PC-3 (cell line): ENCODE data around the gene PLXNA2. TPM values are rescaled to one million over a fixed set of nuclear protein-coding genes. Genes with fewer than 3 reads are reported as not detected.

Experiments used
- ATAC-seq: fragments of 200-7000 bp; cut with Tn5 transposase; 2 replicates; pipeline ENCODE4 v1.9.1; 2020; ENCODE audit warnings: mild to moderate bottlenecking, moderate library complexity
- BruUV-seq: library from RNA; stranded (reverse); fragments of 400-500 nt; replicated peaks from 2 replicates; lab custom pipeline; 2021; lab: Mats Ljungman, UMichigan
- CTCF ChIA-PET: fragments of 300-600 bp; sonication (Branson Sonifier 250); formaldehyde crosslinking; loops from one replicate; lab custom pipeline; 2022; ENCODE audit warnings: antibody characterized with exemption; lab: Charles Lee
- POLR2A ChIA-PET: fragments of 300-600 bp; sonication (Branson Sonifier 250); formaldehyde crosslinking; loops from one replicate; lab custom pipeline; 2022; ENCODE audit warnings: antibody characterized with exemption; ENCODE audit not compliant: unreplicated experiment; lab: Charles Lee
- DNase-seq: peaks from one replicate; pipeline ENCODE4 v3.0.0-alpha.2; 2015
- H2AFZ ChIP-seq: fragments of 300-600 bp; sonication (generic); 2 replicates; pipeline ENCODE4 v1.6.0; 2016; ENCODE audit warnings: antibody characterized with exemption, low read length
- H3F3A ChIP-seq: fragments of 300-600 bp; sonication (generic); one replicate; pipeline ENCODE4 v1.6.0; 2017; ENCODE audit warnings: antibody characterized with exemption, low read length, control low read depth, mild to moderate bottlenecking; ENCODE audit not compliant: unreplicated experiment
- H3K27ac ChIP-seq: fragments of 300-600 bp; sonication (generic); 2 replicates; pipeline ENCODE4 v1.5.1; 2016; ENCODE audit warnings: mild to moderate bottlenecking, low read length
- H3K27me3 ChIP-seq: fragments of 300-600 bp; sonication (generic); 2 replicates; pipeline ENCODE4 v1.6.1; 2016; ENCODE audit warnings: low read length, mixed read lengths
- H3K36me3 ChIP-seq: fragments of 300-600 bp; sonication (generic); 2 replicates; pipeline ENCODE4 v1.6.1; 2016; ENCODE audit warnings: low read depth, mixed run types, low read length, mixed read lengths
- H3K4me1 ChIP-seq: fragments of 300-600 bp; sonication (generic); 2 replicates; pipeline ENCODE4 v1.5.1; 2016; ENCODE audit warnings: low read length; ENCODE audit not compliant: insufficient read depth
- H3K4me2 ChIP-seq: fragments of 300-600 bp; sonication (generic); 2 replicates; pipeline ENCODE4 v1.6.0; 2016; ENCODE audit warnings: low read length
- H3K4me3 ChIP-seq: fragments of 300-600 bp; sonication (generic); 2 replicates; pipeline ENCODE4 v1.5.1; 2016; ENCODE audit warnings: mild to moderate bottlenecking, low read length, mixed read lengths
- H3K79me2 ChIP-seq: fragments of 300-600 bp; sonication (generic); 2 replicates; pipeline ENCODE4 v1.6.1; 2017; ENCODE audit warnings: low read length, mixed read lengths
- H3K9ac ChIP-seq: fragments of 300-600 bp; sonication (generic); 2 replicates; pipeline ENCODE4 v1.6.0; 2016; ENCODE audit warnings: mild to moderate bottlenecking, low read length
- H3K9me2 ChIP-seq: fragments of 300-600 bp; sonication (generic); replicated peaks from 2 replicates; pipeline ENCODE4 v1.6.1; 2016; ENCODE audit warnings: mixed run types, low read length, mixed read lengths
- H3K9me3 ChIP-seq: fragments of 300-600 bp; sonication (generic); 2 replicates; pipeline ENCODE4 v1.6.1; 2016; ENCODE audit warnings: low read length, mixed read lengths
- H4K20me1 ChIP-seq: fragments of 300-600 bp; sonication (generic); 2 replicates; pipeline ENCODE4 v1.6.1; 2016; ENCODE audit warnings: low read length, mixed read lengths
- EZH2 ChIP-seq: fragments of 300-600 bp; sonication (generic); IDR thresholded peaks from one replicate; pipeline ENCODE4 v1.6.1; 2017; ENCODE audit warnings: antibody characterized with exemption, mild to moderate bottlenecking, low read length; ENCODE audit not compliant: unreplicated experiment
- EZH2phosphoT487 ChIP-seq: fragments of 300-600 bp; sonication (generic); IDR thresholded peaks from 2 replicates; pipeline ENCODE4 v1.6.1; 2018; ENCODE audit warnings: mild to moderate bottlenecking, antibody characterized with exemption, low read length, borderline replicate concordance
- intact Hi-C: fragments of 100-400 bp; cut with micrococcal nuclease; formaldehyde crosslinking; loops from 2 replicates; pipeline ENCODE4 v1.9.0; 2023
- total RNA-seq: library from RNA; depleted of rRNA; stranded (reverse); fragments of >200 nt; gene quantifications from 2 replicates; pipeline ENCODE4 v1.2.3, GENCODE V29; 2014
- TF ChIP-seq, protein P1 (sequence below): fragments of 300-600 bp; sonication (generic); conservative IDR thresholded peaks from 2 replicates; pipeline ENCODE4 v1.5.1; 2017; ENCODE audit warnings: antibody characterized with exemption, low read depth, mild to moderate bottlenecking, low read length

PLXNA2 gene
- total RNA-seq, 1 experiment from 2014 or later = 16.2 TPM

- H3K36me3 ChIP-seq = no peaks in the 10 kb centered on the region
- H3K27me3 ChIP-seq = no peaks in the 10 kb centered on the region
- TF ChIP-seq EZH2 = no peak
- TF ChIP-seq, protein P1, sequence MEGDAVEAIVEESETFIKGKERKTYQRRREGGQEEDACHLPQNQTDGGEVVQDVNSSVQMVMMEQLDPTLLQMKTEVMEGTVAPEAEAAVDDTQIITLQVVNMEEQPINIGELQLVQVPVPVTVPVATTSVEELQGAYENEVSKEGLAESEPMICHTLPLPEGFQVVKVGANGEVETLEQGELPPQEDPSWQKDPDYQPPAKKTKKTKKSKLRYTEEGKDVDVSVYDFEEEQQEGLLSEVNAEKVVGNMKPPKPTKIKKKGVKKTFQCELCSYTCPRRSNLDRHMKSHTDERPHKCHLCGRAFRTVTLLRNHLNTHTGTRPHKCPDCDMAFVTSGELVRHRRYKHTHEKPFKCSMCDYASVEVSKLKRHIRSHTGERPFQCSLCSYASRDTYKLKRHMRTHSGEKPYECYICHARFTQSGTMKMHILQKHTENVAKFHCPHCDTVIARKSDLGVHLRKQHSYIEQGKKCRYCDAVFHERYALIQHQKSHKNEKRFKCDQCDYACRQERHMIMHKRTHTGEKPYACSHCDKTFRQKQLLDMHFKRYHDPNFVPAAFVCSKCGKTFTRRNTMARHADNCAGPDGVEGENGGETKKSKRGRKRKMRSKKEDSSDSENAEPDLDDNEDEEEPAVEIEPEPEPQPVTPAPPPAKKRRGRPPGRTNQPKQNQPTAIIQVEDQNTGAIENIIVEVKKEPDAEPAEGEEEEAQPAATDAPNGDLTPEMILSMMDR = no peak
- no peak for TF ChIP-seq EZH2phosphoT487
- intact Hi-C loops = no loop called here
- no peak overlapping the region for H2AFZ ChIP-seq
- no peaks in the 10 kb centered on the region for H3F3A ChIP-seq
- POLR2A ChIA-PET = no interaction called here
- ATAC-seq = no peak
- CTCF ChIA-PET = no interaction called here
- H4K20me1 ChIP-seq = no peaks in the 10 kb centered on the region
- H3K9ac ChIP-seq = no peak overlapping the region
- H3K9me3 ChIP-seq = no peaks in the 10 kb centered on the region
- no TSS peak for BruUV-seq
- no peak for DNase-seq
- no peaks in the 10 kb centered on the region for H3K9me2 ChIP-seq
- no peak overlapping the region for H3K4me3 ChIP-seq
- H3K79me2 ChIP-seq = no peaks in the 10 kb centered on the region
- no peak overlapping the region for H3K27ac ChIP-seq
- H3K4me1 ChIP-seq = no peaks in the 10 kb centered on the region
- H3K4me2 ChIP-seq = no peak overlapping the region
Observed at GRCh38 chr1:208069908-208070307, 174.3 kb downstream of the PLXNA2 start.

GRCh38 chr1:208069317-208069716, 174.9 kb downstream of the PLXNA2 start:
- Histone ChIP-seq H3K79me2 (no peaks in the 10 kb centered on the region), H3K9me2 (no peaks in the 10 kb centered on the region), H3K4me1 (no peaks in the 10 kb centered on the region), H3K9ac (no peak overlapping the region), H2AFZ (no peak overlapping the region), H3K27me3 (no peaks in the 10 kb centered on the region), H4K20me1 (no peaks in the 10 kb centered on the region), H3K27ac (no peak overlapping the region), H3K36me3 (no peaks in the 10 kb centered on the region), H3K4me2 (no peak overlapping the region), H3K9me3 (no peaks in the 10 kb centered on the region), H3F3A (no peaks in the 10 kb centered on the region), H3K4me3 (no peak overlapping the region)
- no TSS peak for BruUV-seq
- CTCF ChIA-PET = no interaction called here
- no peak for ATAC-seq
- intact Hi-C loops = no loop called here
- TF ChIP-seq EZH2 = no peak
- TF ChIP-seq, protein P1 = no peak
- TF ChIP-seq EZH2phosphoT487 = no peak
- DNase-seq = no peak
- POLR2A ChIA-PET = no interaction called here

DNA sequence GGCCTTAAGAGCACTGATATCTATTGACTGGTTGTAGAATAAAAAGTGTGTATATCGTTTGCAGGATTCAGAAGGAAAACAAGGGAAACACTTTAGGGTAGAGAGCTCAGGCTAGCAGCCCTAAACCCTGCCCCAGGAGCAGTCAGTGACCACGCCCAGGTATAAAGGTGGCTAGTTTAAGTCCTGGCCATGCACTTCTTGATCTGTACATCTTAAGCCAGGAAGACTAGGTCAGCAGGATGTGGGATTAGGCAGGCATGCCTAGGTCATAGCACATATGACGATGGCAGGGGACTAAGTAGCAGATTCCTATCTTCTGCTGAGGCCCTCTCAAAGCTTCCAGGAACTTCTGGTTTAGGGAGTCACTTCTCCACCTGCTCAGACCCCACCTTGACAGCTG, 175.3 kb downstream of the PLXNA2 start:
- CTCF ChIA-PET = interaction anchor here (0.6 kb wide), 1 partner anchor 47 kb away, joined by 4 read pairs; no protein-coding TSS in a partner anchor
- POLR2A ChIA-PET = no interaction called here
- no peak overlapping the region for H3K9ac ChIP-seq
- H3K9me2 ChIP-seq = no peaks in the 10 kb centered on the region
- no peaks in the 10 kb centered on the region for H3F3A ChIP-seq
- no peak for ATAC-seq
- H3K9me3 ChIP-seq = no peaks in the 10 kb centered on the region
- no peaks in the 10 kb centered on the region for H3K4me1 ChIP-seq
- TF ChIP-seq, protein P1 = no peak
- no peak for TF ChIP-seq EZH2
- no peak for TF ChIP-seq EZH2phosphoT487
- no TSS peak for BruUV-seq
- H3K36me3 ChIP-seq = no peaks in the 10 kb centered on the region
- H3K27me3 ChIP-seq = no peaks in the 10 kb centered on the region
- H3K79me2 ChIP-seq = no peaks in the 10 kb centered on the region
- no peak overlapping the region for H3K4me2 ChIP-seq
- no peak overlapping the region for H2AFZ ChIP-seq
- no peak for DNase-seq
- H3K4me3 ChIP-seq = no peak overlapping the region
- intact Hi-C loops = no loop called here
- H3K27ac ChIP-seq = no peak overlapping the region
- no peaks in the 10 kb centered on the region for H4K20me1 ChIP-seq
